Bladder microvascular endothelial cell (primary cell): ENCODE data around the gene TBC1D1. TPM values are rescaled to one million over a fixed set of nuclear protein-coding genes. Genes with fewer than 3 reads are reported as not detected.

ENCODE experiments used
- total RNA-seq: library from RNA; depleted of rRNA; stranded (reverse); fragments of >200 nt; gene quantifications from 2 replicates; pipeline ENCODE4 v1.2.3, GENCODE V29; 2014

Gene TBC1D1, protein sequence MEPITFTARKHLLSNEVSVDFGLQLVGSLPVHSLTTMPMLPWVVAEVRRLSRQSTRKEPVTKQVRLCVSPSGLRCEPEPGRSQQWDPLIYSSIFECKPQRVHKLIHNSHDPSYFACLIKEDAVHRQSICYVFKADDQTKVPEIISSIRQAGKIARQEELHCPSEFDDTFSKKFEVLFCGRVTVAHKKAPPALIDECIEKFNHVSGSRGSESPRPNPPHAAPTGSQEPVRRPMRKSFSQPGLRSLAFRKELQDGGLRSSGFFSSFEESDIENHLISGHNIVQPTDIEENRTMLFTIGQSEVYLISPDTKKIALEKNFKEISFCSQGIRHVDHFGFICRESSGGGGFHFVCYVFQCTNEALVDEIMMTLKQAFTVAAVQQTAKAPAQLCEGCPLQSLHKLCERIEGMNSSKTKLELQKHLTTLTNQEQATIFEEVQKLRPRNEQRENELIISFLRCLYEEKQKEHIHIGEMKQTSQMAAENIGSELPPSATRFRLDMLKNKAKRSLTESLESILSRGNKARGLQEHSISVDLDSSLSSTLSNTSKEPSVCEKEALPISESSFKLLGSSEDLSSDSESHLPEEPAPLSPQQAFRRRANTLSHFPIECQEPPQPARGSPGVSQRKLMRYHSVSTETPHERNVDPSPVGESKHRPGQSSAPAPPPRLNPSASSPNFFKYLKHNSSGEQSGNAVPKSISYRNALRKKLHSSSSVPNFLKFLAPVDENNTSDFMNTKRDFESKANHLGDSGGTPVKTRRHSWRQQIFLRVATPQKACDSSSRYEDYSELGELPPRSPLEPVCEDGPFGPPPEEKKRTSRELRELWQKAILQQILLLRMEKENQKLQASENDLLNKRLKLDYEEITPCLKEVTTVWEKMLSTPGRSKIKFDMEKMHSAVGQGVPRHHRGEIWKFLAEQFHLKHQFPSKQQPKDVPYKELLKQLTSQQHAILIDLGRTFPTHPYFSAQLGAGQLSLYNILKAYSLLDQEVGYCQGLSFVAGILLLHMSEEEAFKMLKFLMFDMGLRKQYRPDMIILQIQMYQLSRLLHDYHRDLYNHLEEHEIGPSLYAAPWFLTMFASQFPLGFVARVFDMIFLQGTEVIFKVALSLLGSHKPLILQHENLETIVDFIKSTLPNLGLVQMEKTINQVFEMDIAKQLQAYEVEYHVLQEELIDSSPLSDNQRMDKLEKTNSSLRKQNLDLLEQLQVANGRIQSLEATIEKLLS (N-terminal part only)
- total RNA-seq, result 118 and 181 TPM in 2 replicates

DNA sequence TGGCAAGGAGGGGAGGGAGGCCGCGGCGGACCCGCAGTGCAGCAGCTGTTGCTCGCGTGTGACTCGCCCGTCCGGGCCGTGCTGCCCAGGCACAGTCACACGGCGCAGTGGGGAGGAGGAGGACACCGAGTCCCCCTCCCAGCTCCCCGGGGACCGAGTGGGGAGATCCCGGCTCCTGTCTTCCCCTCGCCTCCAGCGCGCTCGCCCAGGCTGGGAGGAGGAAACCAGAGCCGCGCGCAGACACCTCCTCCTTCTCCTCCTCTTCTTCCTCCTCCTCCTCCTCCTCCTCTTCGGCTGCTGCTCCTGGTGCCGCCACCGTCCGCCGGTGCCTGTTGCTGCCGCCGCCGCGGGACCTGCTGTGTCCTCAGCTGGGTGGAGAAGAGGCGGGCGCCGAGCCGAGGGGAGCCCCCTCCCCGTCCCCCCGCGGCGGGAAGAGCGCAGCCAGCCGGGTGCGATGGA is at the start of gene TBC1D1:
TSS of gene TBC1D1 (plus strand) at position 284 of the 459 bp plus-strand sequence. CDS start 11,012 bp downstream, outside the sequence.

DNA sequence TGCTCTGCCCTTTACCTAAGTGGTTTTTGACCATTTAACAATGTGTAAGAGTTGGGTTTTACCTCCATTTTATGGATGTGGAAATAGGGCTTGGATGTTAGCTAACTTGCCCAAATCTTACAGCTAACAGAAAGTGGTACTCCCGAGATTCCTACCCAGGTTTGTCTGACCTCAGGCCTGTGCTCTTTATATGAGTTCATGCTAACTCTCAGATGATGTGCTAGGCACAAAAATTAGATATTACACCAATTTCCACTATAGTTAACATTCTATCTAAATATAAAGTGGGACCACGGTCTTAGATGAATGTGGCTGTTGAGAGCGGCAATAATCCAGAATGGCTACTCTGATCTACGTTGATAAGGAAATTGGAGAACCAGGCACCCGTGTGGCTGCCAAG is 69.2 kb downstream of the TBC1D1 start, which contains the start of gene PTTG2:
TSS of gene PTTG2 (plus strand) at position 301 of the 400 bp plus-strand sequence. CDS start at position 338, 37 bp downstream.

Other genes starting within 250 kb of the TBC1D1 start
- gene RELL1, start 204.7 kb upstream of the TBC1D1 start, total RNA-seq, result 250 and 287 TPM in 2 replicates
- gene PGM2, start 64.4 kb upstream of the TBC1D1 start, total RNA-seq, result 36.3 and 47.6 TPM in 2 replicates
- 0.16 TPM in 1 of 2 replicates, not detected in the other for gene PTTG2, start 69.3 kb downstream of the TBC1D1 start, total RNA-seq